HG03097 (cell line): ENCODE measurements around the gene IDI1.
"Not testable (repeated sequence)": the region's sequence is repeated elsewhere in the genome, so short reads cannot be mapped to it uniquely, and the experiment has no call there.

ENCODE experiments used
- ATAC-seq: cut with Tn5 transposase; IDR thresholded peaks from one replicate; pipeline ENCODE4 v1.9.1; 2021; ENCODE audit not compliant: unreplicated experiment, low FRiP score

IDI1 gene

GRCh38 chr10:1064964-1065247, 16.0 kb upstream of the IDI1 start:
- ATAC-seq: no peak

- ATAC-seq: no peak
Observed at GRCh38 chr10:1063232-1063865, 14.4 kb upstream of the IDI1 start.

GRCh38 chr10:1061930-1062774, 13.2 kb upstream of the IDI1 start:
- no peak for ATAC-seq

- no peak for ATAC-seq
Observed at GRCh38 chr10:1059902-1060301, 11.0 kb upstream of the IDI1 start.

- ATAC-seq: no peak
Observed at GRCh38 chr10:1058017-1058416, 9.1 kb upstream of the IDI1 start.

GRCh38 chr10:1057106-1057657, 8.3 kb upstream of the IDI1 start:
- ATAC-seq: peak; percentile 18

GRCh38 chr10:1056326-1057105, 7.6 kb upstream of the IDI1 start, which contains the start of gene WDR37:
TSS of gene WDR37 (plus strand) at chr10:1056385. CDS start at chr10:1072156, 15,771 bp downstream.
- peak; percentile 82 for ATAC-seq

- ATAC-seq: no peak
Observed at GRCh38 chr10:1054684-1055083, 5.8 kb upstream of the IDI1 start.

- no peak for ATAC-seq
Observed at GRCh38 chr10:1050554-1050953, 1.6 kb upstream of the IDI1 start.

GRCh38 chr10:1050145-1050544, 1.2 kb upstream of the IDI1 start:
- no peak for ATAC-seq

GRCh38 chr10:1049425-1049958, 573 bp upstream of the IDI1 start:
- no peak for ATAC-seq

GRCh38 chr10:1048349-1048731, 579 bp downstream of the IDI1 start:
- ATAC-seq: no peak

- ATAC-seq: no peak
Observed at GRCh38 chr10:1047937-1048336, 982 bp downstream of the IDI1 start.

GRCh38 chr10:1045415-1045814, 3.5 kb downstream of the IDI1 start:
- no peak for ATAC-seq

- no peak for ATAC-seq
Observed at GRCh38 chr10:1044964-1045363, 4.0 kb downstream of the IDI1 start.

GRCh38 chr10:1044146-1044545, 4.8 kb downstream of the IDI1 start:
- no peak for ATAC-seq

- peak; percentile 59 for ATAC-seq
Observed at GRCh38 chr10:1043532-1043995, 5.4 kb downstream of the IDI1 start.

GRCh38 chr10:1041514-1041913, 7.4 kb downstream of the IDI1 start:
- no peak for ATAC-seq

- no peak for ATAC-seq
Observed at GRCh38 chr10:1040133-1040532, 8.8 kb downstream of the IDI1 start.

- not testable (repeated sequence) for ATAC-seq
Observed at GRCh38 chr10:1038769-1039168, 10.2 kb downstream of the IDI1 start.

GRCh38 chr10:1037098-1037497, 11.8 kb downstream of the IDI1 start:
- no peak for ATAC-seq
